H54 (cell line): ENCODE data around the gene ANP32B.
"Not testable (repeated sequence)": the region's sequence is repeated elsewhere in the genome, so short reads cannot be mapped to it uniquely, and the experiment has no call there.

Experiments used
- DNase-seq: peaks from one replicate; pipeline ENCODE4 v3.0.0; 2011; ENCODE audit warnings: low spot score, mixed read lengths; ENCODE audit not compliant: insufficient read length
- FAIRE-seq: peaks from 3 replicates; lab custom pipeline; 2011; peaks lifted over from hg19 to GRCh38; lab: Jason Lieb, UNC
- POLR2A ChIP-seq: IDR thresholded peaks from 2 replicates; pipeline ENCODE4 v1.6.1; 2011; ENCODE audit warnings: low read depth, mild to moderate bottlenecking, low read length

ANP32B gene

GRCh38 chr9:97982683-97983588, at the start of gene ANP32B:
Gene ANP32B (plus strand): TSS chr9:97983341. CDS start chr9:97983556, 215 bp downstream.
- DNase-seq (peak; percentile 99), FAIRE-seq (peak; percentile 11)
- TF ChIP-seq POLR2A: peak; percentile 57

- DNase-seq (no peak), FAIRE-seq (peak; percentile 58)
- TF ChIP-seq POLR2A: no peak
Measured at GRCh38 chr9:97934321-97935115, 48.6 kb upstream of the ANP32B start.

- FAIRE-seq: no peak
Measured at GRCh38 chr9:97935276-97935675, 47.9 kb upstream of the ANP32B start.

GRCh38 chr9:97936998-97937397, 46.1 kb upstream of the ANP32B start:
- no peak for TF ChIP-seq POLR2A
- DNase-seq (no peak), FAIRE-seq (no peak)

More at GRCh38 chr9:97935276-97935675, 47.9 kb upstream of the ANP32B start:
- no peak for DNase-seq
- TF ChIP-seq POLR2A: no peak

GRCh38 chr9:97938081-97938644, 45.0 kb upstream of the ANP32B start, which contains the start of gene HEMGN:
Gene HEMGN (minus strand): TSS chr9:97938172. CDS start chr9:97938136, 36 bp downstream.
- TF ChIP-seq POLR2A: no peak
- no peak for DNase-seq
- FAIRE-seq: peak; percentile 11

- peak; percentile 36 for FAIRE-seq
- DNase-seq: no peak
- no peak for TF ChIP-seq POLR2A
Measured at GRCh38 chr9:97940233-97940632, 42.9 kb upstream of the ANP32B start.

GRCh38 chr9:97940741-97941140, 42.4 kb upstream of the ANP32B start:
- no peak for DNase-seq
- no peak for TF ChIP-seq POLR2A
- FAIRE-seq: peak; percentile 71

GRCh38 chr9:97941323-97941722, 41.8 kb upstream of the ANP32B start:
- no peak for DNase-seq
- no peak for TF ChIP-seq POLR2A
- no peak for FAIRE-seq

GRCh38 chr9:97943308-97943855, 39.8 kb upstream of the ANP32B start:
- FAIRE-seq: peak; percentile 67
- DNase-seq: no peak
- TF ChIP-seq POLR2A: no peak

- DNase-seq (no peak), FAIRE-seq (peak; percentile 64)
- TF ChIP-seq POLR2A: no peak
Measured at GRCh38 chr9:97944612-97945011, 38.5 kb upstream of the ANP32B start.

- DNase-seq, FAIRE-seq: not testable (repeated sequence)
Measured at GRCh38 chr9:97945470-97945869, 37.7 kb upstream of the ANP32B start.

GRCh38 chr9:97947094-97947493, 36.0 kb upstream of the ANP32B start:
- not testable (repeated sequence) for DNase-seq, FAIRE-seq

- not testable (repeated sequence) for DNase-seq, FAIRE-seq
Measured at GRCh38 chr9:97950873-97951272, 32.3 kb upstream of the ANP32B start.

GRCh38 chr9:97954550-97954989, 28.6 kb upstream of the ANP32B start:
- peak; percentile 90 for FAIRE-seq
- DNase-seq: peak; percentile 60
- no peak for TF ChIP-seq POLR2A
